Posterior cingulate gyrus (tissue), 11 donors: Measurements from ENCODE around the gene NTMT1.

Experiments
- DNase-seq, 10 donors: peaks; one replicate each; pipeline versions ENCODE4 v3.0.0 to v3.0.0-alpha.2; 2020 to 2021; ENCODE audit warnings: mixed read lengths in 3 of 10
- intact Hi-C: fragments of 100-400 bp; cut with DNase I; formaldehyde crosslinking; loops from one replicate; pipeline ENCODE4 v1.15.1; 2023

The NTMT1 gene

GRCh38 chr9:129612815-129613519 lies 13.0 kb upstream of the NTMT1 start:
- intact Hi-C loops = no loop called here

GRCh38 chr9:129613520-129614175 lies 12.3 kb upstream of the NTMT1 start:
- intact Hi-C loops = no loop called here
- peak; percentile 71 to 98 (median 84) for DNase-seq

More at GRCh38 chr9:129612815-129613519, 13.0 kb upstream of the NTMT1 start:
- DNase-seq = peak in 1 of 10 donors; percentile 90

GRCh38 chr9:129614932-129615331 lies 11.0 kb upstream of the NTMT1 start:
- intact Hi-C loops = no loop called here

GRCh38 chr9:129615407-129616285 lies 10.3 kb upstream of the NTMT1 start:
- DNase-seq = no peak
- intact Hi-C loops = no loop called here

More at GRCh38 chr9:129614932-129615331, 11.0 kb upstream of the NTMT1 start:
- DNase-seq = no peak

- intact Hi-C loops = no loop called here
- DNase-seq = peak in 4 of 10 donors; percentile 54 to 92 (median 71)
These were observed 8.8 kb upstream of the NTMT1 start for GRCh38 chr9:129617167-129617566.

GRCh38 chr9:129619787-129620668 lies 5.9 kb upstream of the NTMT1 start:
- DNase-seq = peak in 1 of 10 donors; percentile 91
- intact Hi-C loops = no loop called here

GRCh38 chr9:129620669-129621295 lies 5.2 kb upstream of the NTMT1 start, which contains the start of gene C9orf50:
C9orf50 (minus strand) TSS chr9:129621101; CDS start chr9:129620574, 527 bp downstream.
- intact Hi-C loops = no loop called here

GRCh38 chr9:129623331-129623730 lies 2.6 kb upstream of the NTMT1 start:
- intact Hi-C loops = no loop called here

More at GRCh38 chr9:129620669-129621295, 5.2 kb upstream of the NTMT1 start, which contains the start of gene C9orf50:
- DNase-seq = no peak

GRCh38 chr9:129624168-129624759 lies 1.7 kb upstream of the NTMT1 start:
- intact Hi-C loops = no loop called here
- DNase-seq = peak in 7 of 10 donors; percentile 52 to 94 (median 67)

More at GRCh38 chr9:129623331-129623730, 2.6 kb upstream of the NTMT1 start:
- DNase-seq = no peak

- intact Hi-C loops = no loop called here
- DNase-seq = no peak
These were observed 1.0 kb upstream of the NTMT1 start for GRCh38 chr9:129624947-129625346.

- intact Hi-C loops = no loop called here
- DNase-seq = no peak
These were observed 792 bp downstream of the NTMT1 start for GRCh38 chr9:129626625-129627284.

GRCh38 chr9:129627556-129628440 lies 1.8 kb downstream of the NTMT1 start:
- DNase-seq = no peak
- intact Hi-C loops = no loop called here

GRCh38 chr9:129628709-129629108 lies 2.7 kb downstream of the NTMT1 start:
- no peak for DNase-seq
- intact Hi-C loops = no loop called here

- intact Hi-C loops = no loop called here
- no peak for DNase-seq
These were observed 3.4 kb downstream of the NTMT1 start for GRCh38 chr9:129629251-129629820.

- intact Hi-C loops = no loop called here
- peak in 3 of 10 donors; percentile 36 to 89 (median 61) for DNase-seq
These were observed 5.2 kb downstream of the NTMT1 start for GRCh38 chr9:129630967-129631673.

GRCh38 chr9:129631674-129632129 lies 5.7 kb downstream of the NTMT1 start:
- intact Hi-C loops = no loop called here
- peak in 1 of 10 donors; percentile 77 for DNase-seq
